Uterus (tissue), 4 donors: ENCODE measurements around the gene ARAF. TPM values are rescaled to one million over a fixed set of nuclear protein-coding genes. Genes with fewer than 3 reads are reported as not detected.

Experiments
- DNase-seq, 2 donors: peaks; one replicate each; pipeline ENCODE4 v3.0.0-alpha.2; 2019 to 2020
- H3K27ac ChIP-seq, 2 donors: fragments of 200-600 bp; sonication (generic); 1 replicate in 1 of 2; 2 replicates in 1 of 2; pipeline ENCODE4 v1.5.1; 2016 to 2018
- H3K27me3 ChIP-seq, 2 donors: fragments of 200-600 bp; sonication (generic); one replicate each; pipeline ENCODE4 v1.5.1; 2018 to 2019; ENCODE audit warnings: control low read depth in 1 of 2
- H3K36me3 ChIP-seq, 2 donors: fragments of 200-600 bp; sonication (generic); one replicate each; pipeline ENCODE4 v1.5.1; 2019; ENCODE audit warnings: control low read depth in 1 of 2
- H3K4me1 ChIP-seq, 2 donors: fragments of 200-600 bp; sonication (generic); one replicate each; pipeline ENCODE4 v1.5.1; 2018 to 2019; ENCODE audit warnings: control low read depth in 1 of 2
- H3K4me3 ChIP-seq, 2 donors: fragments of 200-600 bp; sonication (generic); 1 replicate in 1 of 2; 2 replicates in 1 of 2; pipeline ENCODE4 v1.5.1; 2018 to 2019; ENCODE audit warnings: mild to moderate bottlenecking in 1 of 2
- H3K9me3 ChIP-seq, 2 donors: fragments of 200-600 bp; sonication (generic); one replicate each; pipeline ENCODE4 v1.5.1; 2019; ENCODE audit warnings: control low read depth in 1 of 2
- POLR2A ChIP-seq, 2 donors: fragments of 450-650 bp; IDR thresholded peaks; one replicate each; pipeline ENCODE4 v1.6.1; 2016; ENCODE audit warnings: antibody characterized with exemption in 2 of 2, mild to moderate bottlenecking in 1 of 2, moderate library complexity in 1 of 2
- intact Hi-C: fragments of 100-400 bp; cut with DNase I; formaldehyde crosslinking; loops from one replicate; pipeline ENCODE4 v1.15.1; 2023; ENCODE audit warnings: low total_unique reads
- total RNA-seq, 4 donors: library from RNA; depleted of rRNA in 3 of 4; stranded (reverse); fragments of >200 nt in 3 of 4; gene quantifications; one replicate each; pipeline versions ENCODE4 v1.1.0 to v1.2.4, GENCODE V29; 2014 to 2023
- TF ChIP-seq, protein P1 (sequence below), 4 experiments: fragments of 200-600 bp in 2 of 4; fragments of 450-650 bp in 2 of 4; sonication (generic) in 2 of 4; IDR thresholded peaks; one replicate each; pipeline ENCODE4 v1.5.1; 2016 to 2019; ENCODE audit warnings: antibody characterized with exemption in 4 of 4, mild to moderate bottlenecking in 2 of 4, moderate library complexity in 1 of 4
- donor health status: DM: yes; HTN: yes; CAD: no.

The ARAF gene
- total RNA-seq, 4 donors from 2014 or later: 5.6 to 65.6 (median 17.6) TPM

DNA sequence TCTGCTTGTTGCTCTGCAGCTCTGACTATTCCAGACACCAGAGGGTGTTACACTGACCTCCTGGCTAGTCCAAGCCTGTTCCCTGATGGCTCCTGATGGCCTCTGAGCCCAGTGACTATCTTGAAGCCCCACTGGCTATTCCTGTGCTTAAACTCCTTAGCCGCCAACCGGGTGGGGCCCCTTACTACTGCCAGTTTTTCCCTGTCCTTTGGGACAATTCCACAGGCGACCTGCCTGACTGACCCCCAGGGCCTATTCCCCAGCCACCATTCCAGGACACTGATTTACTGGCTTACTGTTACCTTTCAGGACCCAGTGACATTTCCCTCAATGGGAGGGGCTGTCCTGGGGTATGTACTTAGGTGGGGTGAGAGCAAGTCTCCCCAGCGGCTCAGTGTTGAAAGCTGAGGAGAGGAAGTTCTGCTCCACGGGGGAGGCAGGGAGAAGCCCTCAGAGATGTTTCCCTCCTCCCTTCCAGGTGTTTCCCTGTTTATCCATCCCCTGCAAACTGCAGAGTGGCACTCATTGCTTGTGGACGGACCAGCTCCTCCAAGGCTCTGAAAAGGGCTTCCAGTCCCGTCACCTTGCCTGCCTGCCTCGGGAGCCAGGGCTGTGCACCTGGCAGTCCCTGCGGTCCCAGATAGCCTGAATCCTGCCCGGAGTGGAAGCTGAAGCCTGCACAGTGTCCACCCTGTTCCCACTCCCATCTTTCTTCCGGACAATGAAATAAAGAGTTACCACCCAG is 25.2 kb downstream of the ARAF start:
- no peaks in the 10 kb centered on the region for H3K27me3 ChIP-seq
- TF ChIP-seq POLR2A (IDR thresholded peaks at IDR 0.05): no peak
- TF ChIP-seq, protein P1, sequence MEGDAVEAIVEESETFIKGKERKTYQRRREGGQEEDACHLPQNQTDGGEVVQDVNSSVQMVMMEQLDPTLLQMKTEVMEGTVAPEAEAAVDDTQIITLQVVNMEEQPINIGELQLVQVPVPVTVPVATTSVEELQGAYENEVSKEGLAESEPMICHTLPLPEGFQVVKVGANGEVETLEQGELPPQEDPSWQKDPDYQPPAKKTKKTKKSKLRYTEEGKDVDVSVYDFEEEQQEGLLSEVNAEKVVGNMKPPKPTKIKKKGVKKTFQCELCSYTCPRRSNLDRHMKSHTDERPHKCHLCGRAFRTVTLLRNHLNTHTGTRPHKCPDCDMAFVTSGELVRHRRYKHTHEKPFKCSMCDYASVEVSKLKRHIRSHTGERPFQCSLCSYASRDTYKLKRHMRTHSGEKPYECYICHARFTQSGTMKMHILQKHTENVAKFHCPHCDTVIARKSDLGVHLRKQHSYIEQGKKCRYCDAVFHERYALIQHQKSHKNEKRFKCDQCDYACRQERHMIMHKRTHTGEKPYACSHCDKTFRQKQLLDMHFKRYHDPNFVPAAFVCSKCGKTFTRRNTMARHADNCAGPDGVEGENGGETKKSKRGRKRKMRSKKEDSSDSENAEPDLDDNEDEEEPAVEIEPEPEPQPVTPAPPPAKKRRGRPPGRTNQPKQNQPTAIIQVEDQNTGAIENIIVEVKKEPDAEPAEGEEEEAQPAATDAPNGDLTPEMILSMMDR (IDR thresholded peaks at IDR 0.05): no peak
- no peak for DNase-seq
- intact Hi-C loops: no loop called here
- no peak overlapping the region for H3K27ac ChIP-seq
- no peaks in the 10 kb centered on the region for H3K4me1 ChIP-seq
- H3K4me3 ChIP-seq: no peak overlapping the region
- no peaks in the 10 kb centered on the region for H3K9me3 ChIP-seq
- no peaks in the 10 kb centered on the region for H3K36me3 ChIP-seq

DNA sequence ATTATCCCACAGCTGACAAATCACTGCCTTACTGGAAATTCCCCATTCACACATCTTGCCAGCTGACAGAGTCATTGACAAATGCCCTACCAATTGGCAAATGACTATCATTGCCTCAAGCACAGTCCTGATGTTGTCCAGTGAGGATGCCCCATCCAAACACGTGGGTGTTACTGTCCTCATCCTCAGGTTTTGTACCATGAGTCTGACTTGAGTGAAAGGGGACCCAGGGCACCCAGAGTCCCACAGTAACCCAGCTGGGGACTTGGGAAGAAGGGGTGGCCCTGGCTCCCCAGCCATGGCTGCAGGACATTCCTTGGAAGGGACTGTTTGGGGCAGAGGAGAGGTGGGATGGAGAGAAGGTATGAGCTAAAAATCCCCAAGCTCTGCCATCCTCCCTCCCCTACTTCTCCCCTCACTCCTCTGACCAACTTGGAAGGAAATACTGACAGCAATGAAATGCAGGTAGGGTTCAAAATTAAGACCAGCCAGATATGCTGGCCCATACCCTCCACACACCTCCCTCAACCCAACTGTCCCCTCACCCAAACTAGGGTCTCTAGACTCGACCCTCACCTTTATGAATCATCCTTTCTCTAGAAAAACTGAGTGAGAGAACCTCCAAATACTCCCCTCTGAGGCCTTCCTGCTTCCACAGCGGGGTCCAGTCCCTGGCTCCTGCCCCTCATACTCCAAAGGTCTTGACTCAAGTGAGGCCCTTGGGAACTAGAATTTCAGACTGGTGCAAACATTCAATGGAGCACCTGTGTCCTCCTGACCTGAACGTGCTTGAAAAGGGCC is 26.3 kb downstream of the ARAF start:
- no peak for TF ChIP-seq POLR2A (IDR thresholded peaks at IDR 0.05)
- TF ChIP-seq, protein P1 (IDR thresholded peaks at IDR 0.05): no peak
- H3K27me3 ChIP-seq: no peaks in the 10 kb centered on the region
- no peaks in the 10 kb centered on the region for H3K9me3 ChIP-seq
- no peaks in the 10 kb centered on the region for H3K4me1 ChIP-seq
- intact Hi-C loops: no loop called here
- no peak overlapping the region for H3K4me3 ChIP-seq
- DNase-seq: no peak
- no peak overlapping the region for H3K27ac ChIP-seq
- no peaks in the 10 kb centered on the region for H3K36me3 ChIP-seq

DNA sequence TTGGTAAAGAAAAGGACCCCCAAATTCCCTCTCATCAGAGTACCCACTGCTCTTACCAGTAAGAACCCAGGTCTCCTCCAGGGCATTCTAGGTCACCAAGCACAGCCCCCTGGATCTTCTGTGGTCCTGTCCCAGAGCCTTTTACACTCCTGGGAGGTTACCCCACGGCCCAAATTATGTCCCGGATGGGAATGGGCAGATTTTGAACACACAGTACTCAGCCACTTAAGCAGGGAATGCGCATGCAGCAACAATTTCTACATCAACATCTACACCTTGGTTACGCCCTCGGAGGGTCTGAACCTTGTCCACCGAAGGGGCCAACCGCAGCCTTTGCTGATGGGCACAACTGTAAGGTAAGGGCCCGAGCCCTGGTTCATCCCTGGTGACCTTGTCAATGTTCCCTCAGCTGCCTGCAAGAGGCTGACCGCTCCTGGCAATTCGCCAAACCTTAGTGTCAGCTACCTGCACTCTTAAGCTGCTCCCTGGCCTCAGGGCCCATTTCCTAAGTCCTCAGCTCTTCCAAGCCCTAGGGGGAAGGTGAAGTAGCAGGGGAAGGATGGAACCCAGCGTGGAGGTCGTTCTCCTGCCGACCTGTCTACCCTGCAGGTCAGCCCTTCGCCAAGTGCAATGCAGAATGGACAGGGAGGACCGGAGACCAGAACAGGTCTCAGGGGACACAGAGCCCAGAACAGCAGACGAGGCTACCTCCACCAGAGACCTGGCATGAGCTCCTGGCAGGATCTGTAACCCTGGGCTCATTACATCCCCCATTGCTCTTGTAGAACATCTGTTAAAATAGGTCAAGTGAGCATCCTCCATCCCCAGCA is 27.1 kb downstream of the ARAF start:
- intact Hi-C loops: no loop called here
- Histone ChIP-seq H3K4me1 (no peaks in the 10 kb centered on the region), H3K9me3 (no peaks in the 10 kb centered on the region), H3K4me3 (no peak overlapping the region), H3K27ac (no peak overlapping the region), H3K27me3 (no peaks in the 10 kb centered on the region), H3K36me3 (no peaks in the 10 kb centered on the region)
- TF ChIP-seq POLR2A (IDR thresholded peaks at IDR 0.05): no peak
- TF ChIP-seq, protein P1 (IDR thresholded peaks at IDR 0.05): no peak
- DNase-seq: no peak

DNA sequence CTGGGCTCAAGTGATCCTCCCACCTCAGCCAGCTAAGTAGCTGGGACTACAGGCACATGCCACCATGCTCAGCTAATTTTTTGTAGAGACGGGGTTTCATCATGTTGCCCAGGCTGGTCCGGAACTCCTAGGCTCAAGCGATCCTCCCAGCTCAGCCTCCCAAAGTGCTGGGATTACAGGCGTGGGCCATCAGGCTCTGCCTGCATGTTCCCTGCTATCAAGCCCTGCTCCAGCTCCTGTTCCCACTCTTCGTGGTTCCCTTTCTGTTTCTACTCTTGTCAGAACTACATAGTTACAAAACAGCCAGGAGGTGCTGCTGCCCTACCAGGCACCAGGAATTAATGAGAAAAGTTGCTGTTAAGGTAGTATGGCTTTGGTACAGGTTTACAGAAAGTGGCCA is 30.0 kb downstream of the ARAF start:
- H3K27me3 ChIP-seq: no peaks in the 10 kb centered on the region
- H3K36me3 ChIP-seq: no peaks in the 10 kb centered on the region
- no peak overlapping the region for H3K27ac ChIP-seq
- no peak for DNase-seq
- intact Hi-C loops: no loop called here
- H3K4me3 ChIP-seq: no peak overlapping the region
- H3K9me3 ChIP-seq: no peaks in the 10 kb centered on the region
- TF ChIP-seq, protein P1 (IDR thresholded peaks at IDR 0.05): no peak
- no peak for TF ChIP-seq POLR2A (IDR thresholded peaks at IDR 0.05)
- H3K4me1 ChIP-seq: no peaks in the 10 kb centered on the region
